Metanephros (tissue), 1 donor: Measurements from ENCODE around the gene HPCA. TPM values are rescaled to one million over a fixed set of nuclear protein-coding genes. Genes with fewer than 3 reads are reported as not detected.

Source experiments
- total RNA-seq: library from RNA; depleted of rRNA; stranded (reverse); fragments of >200 nt; gene quantifications from one replicate; pipeline ENCODE4 v1.2.3, GENCODE V29; 2014

Gene HPCA
- total RNA-seq, result 0.58 TPM

GRCh38 chr1:32886004-32886827 lies at the start of gene HPCA:
TSS of gene HPCA (plus strand) at chr1:32886491. CDS start at chr1:32888899, 2,408 bp downstream.

GRCh38 chr1:32870615-32871363 lies 15.5 kb upstream of the HPCA start, which contains the start of gene FNDC5:
TSS of gene FNDC5 (minus strand) at chr1:32870912.

GRCh38 chr1:32900956-32901822 lies 14.9 kb downstream of the HPCA start, which contains the start of gene TMEM54:
TSS of gene TMEM54 (minus strand) at chr1:32901389. CDS start at chr1:32901238, 151 bp downstream.

Other genes starting within 250 kb of the HPCA start
- 13.4 TPM for gene ZBTB8OS, start 235.9 kb upstream of the HPCA start, total RNA-seq
- gene RBBP4, start 235.3 kb upstream of the HPCA start, total RNA-seq, result 189 TPM
- 9.3 TPM for gene SYNC, start 183.7 kb upstream of the HPCA start, total RNA-seq
- 32.3 TPM for gene YARS1, start 69.1 kb upstream of the HPCA start, total RNA-seq
- gene S100PBP, start 68.8 kb upstream of the HPCA start, total RNA-seq, result 33.9 TPM
- 55.6 TPM for gene FNDC5, start 15.6 kb upstream of the HPCA start, total RNA-seq
- gene TMEM54, start 14.9 kb downstream of the HPCA start, total RNA-seq, result 11.9 TPM
- 15.6 TPM for gene RNF19B, start 78.3 kb downstream of the HPCA start, total RNA-seq
- 90.1 TPM for gene AK2, start 150.4 kb downstream of the HPCA start, total RNA-seq
- 15.0 TPM for gene AZIN2, start 194.7 kb downstream of the HPCA start, total RNA-seq